HG02970 (cell line): ENCODE data around the gene LCE1E.

ENCODE experiments used
- ATAC-seq: cut with Tn5 transposase; IDR thresholded peaks from one replicate; pipeline ENCODE4 v1.9.1; 2021; ENCODE audit warnings: mild to moderate bottlenecking, moderate library complexity, moderate number of reproducible peaks; ENCODE audit not compliant: unreplicated experiment, low FRiP score

LCE1E gene

GRCh38 chr1:152786077-152786476 lies at the start of gene LCE1E:
Gene LCE1E, plus strand, starts transcription at chr1:152786257. Its CDS starts 1,043 bp downstream, at chr1:152787300.
- no peak for ATAC-seq

GRCh38 chr1:152737997-152738396 lies 48.1 kb upstream of the LCE1E start:
- ATAC-seq: no peak

- no peak for ATAC-seq
Observed at GRCh38 chr1:152739841-152740240, 46.2 kb upstream of the LCE1E start.

DNA sequence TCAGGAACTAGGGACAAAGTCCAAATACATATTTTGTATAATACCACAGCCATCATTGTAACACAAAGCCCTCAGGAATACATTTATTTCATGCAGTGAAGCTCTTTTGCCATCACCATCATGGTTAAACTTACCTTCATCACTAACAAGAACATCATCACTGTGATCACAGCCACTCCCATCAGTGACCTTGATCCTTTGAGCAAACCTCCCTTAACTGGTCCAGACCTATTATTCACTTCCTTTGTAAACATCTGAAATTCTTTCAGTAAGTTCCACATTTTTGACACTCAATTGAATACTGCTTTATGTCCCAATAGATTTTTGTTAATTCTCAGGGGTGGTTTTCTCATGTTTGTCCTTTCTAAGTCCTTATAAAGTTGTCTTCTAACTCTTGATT lies 44.4 kb upstream of the LCE1E start:
- no peak for ATAC-seq

- ATAC-seq: no peak
Observed at GRCh38 chr1:152743371-152744145, 42.5 kb upstream of the LCE1E start.

DNA sequence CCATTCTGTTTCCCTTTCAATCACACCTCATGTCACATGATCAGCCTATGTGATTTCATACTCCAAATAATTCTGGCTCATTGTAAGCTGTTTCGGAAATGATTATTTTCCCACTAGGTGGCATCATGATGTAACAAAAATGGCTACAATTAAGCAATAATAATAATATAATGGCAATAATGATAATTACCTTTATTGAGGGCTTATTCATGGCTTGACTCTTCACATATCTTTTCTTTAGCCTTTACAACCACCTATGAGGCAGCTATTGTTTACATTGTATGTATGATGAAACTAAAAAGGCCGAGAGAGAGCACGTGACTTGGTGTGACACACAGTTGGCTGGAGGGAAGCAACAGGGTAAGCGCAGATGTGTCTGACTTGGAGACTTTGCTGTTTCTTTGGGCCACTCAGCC lies 40.8 kb upstream of the LCE1E start:
- ATAC-seq: no peak

DNA sequence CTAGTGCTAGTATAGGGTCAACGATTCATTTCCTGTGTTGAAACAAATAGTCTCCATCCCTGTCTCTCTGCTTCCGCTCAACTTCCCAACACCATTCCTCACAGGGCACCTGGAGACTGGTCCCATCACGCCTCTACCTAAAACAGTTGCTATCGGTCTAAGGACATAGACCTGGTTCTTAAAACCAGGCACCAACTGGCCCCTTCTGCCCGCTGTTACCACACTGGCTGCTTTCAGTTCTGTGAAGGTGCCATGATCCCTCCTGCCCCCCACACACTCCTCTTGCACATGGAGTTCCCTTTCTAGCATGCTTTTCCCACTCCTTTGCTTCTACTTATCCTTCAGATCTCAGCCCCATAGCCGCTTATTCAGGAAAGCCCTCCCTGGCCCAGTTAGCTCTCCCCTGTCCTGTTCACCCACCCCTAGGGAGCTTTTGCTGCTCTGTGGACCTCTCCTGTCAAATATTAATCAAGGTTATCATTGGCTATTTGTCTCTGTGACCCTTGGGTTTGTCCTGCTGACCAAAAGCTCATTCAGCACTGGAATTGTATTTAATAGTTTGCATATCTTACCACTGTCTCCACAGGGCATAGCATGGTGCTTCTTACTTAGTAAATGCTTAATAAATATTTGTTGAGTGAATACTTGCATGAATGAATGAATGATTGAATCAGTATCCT lies 40.2 kb upstream of the LCE1E start:
- no peak for ATAC-seq

DNA sequence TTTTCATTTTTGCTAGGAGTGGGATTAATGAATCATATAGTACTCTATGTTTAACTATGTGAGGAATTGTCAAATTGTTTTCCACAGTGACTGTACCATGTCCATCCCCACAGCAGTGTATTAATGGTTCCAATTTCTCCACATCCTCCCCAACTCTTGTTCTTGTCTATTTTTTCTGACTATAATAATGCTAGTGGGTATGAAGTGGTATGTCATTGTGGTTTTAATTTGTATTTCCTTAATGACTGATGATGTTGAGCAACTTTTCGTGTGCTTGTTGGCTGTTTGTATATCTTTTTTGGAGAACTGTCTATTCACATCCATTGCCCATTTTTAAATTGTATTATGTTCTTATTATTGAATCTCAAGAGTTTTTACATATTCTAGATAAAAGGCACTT lies 38.2 kb upstream of the LCE1E start:
- no peak for ATAC-seq

DNA sequence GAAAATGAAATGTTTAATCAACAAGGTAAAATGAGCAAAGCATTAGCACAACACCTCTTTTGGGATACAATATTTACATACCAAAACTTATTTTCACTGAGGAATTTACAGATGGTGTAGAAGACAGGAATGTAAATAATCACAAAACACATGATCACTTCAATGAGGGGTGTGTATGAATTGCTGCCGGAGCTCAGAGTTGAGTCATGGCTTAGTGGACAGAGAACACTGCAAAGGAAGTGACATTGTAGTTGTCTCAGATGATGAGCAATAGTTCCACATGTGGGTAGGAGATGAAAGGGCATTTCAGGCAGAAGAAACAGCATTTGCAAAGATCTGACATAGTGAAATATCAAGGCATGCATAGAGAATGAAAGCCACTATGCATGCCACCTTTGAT lies 33.8 kb upstream of the LCE1E start:
- no peak for ATAC-seq

GRCh38 chr1:152753586-152753985 lies 32.5 kb upstream of the LCE1E start:
- ATAC-seq: no peak

DNA sequence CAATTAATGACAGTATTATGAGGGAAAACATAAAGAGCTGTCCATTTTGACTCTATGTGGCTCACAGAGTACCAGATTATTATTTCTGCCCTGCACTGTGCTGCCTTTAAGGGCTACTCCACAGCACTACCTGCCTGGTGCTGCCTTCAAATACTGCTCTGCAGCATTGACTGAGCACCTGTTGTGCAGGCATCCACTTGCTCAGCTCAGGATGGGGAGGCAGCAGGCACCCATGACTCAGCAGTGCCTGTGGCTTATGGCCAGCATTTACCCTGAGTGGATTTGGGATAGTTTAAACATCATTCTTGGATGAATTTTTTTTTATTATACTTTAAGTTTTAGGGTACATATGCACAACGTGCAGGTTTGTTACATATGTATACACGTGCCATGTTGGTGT lies 29.2 kb upstream of the LCE1E start:
- ATAC-seq: no peak

DNA sequence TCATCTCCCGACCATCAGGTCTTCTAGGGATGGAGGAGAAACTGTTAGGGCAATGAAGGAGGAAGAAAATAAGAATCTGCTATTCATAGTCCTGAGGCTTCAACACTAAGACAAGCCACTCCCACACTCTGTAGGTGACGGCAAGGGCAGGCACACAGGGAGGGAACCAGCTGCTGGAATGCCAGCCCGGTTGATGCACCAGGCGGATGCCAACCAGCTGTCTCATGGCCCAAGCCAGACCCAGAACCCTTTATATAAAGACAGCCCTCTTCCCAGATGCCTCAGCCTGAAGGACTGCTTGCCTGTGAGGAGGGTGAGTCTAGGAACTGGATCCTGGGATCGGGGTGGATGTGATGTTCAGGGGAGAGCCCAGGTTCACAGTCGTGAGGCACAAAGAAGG lies 28.3 kb upstream of the LCE1E start, which contains the start of gene KPRP:
Gene KPRP, plus strand, starts transcription at position 279 of the 400 bp plus-strand sequence. CDS start 1,564 bp downstream, outside the sequence.
- no peak for ATAC-seq

- ATAC-seq: no peak
Observed at GRCh38 chr1:152758636-152759035, 27.4 kb upstream of the LCE1E start.

- no peak for ATAC-seq
Observed at GRCh38 chr1:152759453-152760173, 26.4 kb upstream of the LCE1E start.

DNA sequence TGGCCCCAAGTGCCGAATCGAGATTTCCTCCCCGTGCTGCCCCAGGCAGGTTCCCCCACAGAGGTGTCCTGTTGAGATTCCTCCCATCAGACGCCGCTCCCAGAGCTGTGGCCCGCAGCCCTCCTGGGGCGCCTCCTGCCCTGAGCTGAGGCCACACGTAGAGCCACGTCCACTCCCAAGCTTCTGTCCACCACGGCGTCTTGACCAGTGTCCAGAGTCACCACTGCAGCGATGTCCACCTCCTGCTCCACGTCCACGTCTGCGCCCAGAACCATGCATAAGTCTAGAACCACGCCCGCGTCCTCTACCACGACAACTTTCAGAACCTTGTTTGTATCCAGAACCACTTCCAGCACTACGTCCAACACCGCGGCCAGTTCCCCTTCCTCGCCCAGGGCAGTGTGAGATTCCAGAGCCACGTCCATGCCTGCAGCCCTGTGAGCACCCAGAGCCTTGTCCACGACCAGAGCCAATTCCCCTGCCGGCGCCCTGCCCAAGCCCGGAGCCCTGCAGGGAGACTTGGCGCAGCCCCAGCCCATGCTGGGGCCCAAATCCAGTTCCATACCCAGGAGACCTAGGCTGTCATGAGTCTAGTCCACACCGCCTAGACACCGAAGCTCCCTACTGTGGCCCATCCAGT lies 25.4 kb upstream of the LCE1E start:
- no peak for ATAC-seq

DNA sequence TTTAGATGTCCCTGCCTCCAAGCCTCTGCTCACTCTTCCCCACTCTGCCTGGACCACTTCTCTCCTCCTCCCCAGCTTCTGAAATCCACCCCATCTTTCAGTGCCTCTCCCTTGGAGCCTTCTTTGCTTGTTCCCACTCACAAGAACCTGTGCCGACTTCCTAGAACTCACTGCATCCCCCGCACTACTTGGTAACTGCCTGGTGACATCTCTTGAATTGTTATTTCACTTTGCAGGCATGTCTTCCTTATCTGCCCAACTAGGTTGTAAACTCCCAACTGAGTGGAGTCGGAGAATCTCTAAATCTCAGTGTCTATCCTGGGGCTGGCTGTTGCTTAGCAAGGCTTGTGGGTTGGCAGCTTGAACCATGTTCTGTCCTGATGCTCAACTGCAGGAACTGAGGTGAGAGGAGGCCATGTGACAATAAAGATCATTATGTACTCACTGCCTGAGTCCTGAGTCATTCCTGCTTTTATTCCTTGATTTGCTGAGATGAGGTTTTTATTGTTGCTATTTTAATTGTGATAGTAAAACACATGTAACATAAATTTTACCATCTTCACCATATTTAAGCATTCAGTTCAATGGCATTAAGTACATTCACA lies 24.3 kb upstream of the LCE1E start:
- ATAC-seq: no peak

- ATAC-seq: no peak
Observed at GRCh38 chr1:152768847-152769533, 17.1 kb upstream of the LCE1E start.

DNA sequence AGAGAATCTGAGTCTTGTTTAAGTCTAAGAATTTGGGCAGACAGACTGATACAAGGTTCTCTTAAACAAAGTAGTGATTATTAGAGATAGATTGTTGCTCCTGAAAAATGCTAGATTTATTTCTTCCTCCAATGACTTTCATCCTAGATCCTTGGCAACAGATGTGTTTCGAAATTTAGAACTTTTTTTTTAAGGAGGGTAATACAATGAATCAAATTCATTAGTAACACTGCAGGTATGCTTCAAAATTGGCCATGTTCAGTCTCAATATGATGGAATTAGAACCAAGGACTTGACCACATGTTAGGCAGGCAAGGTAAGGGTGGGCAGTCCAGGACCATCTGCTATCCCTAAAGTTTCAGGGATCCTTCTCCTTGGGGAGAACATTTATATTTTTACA lies 15.6 kb upstream of the LCE1E start:
- no peak for ATAC-seq

GRCh38 chr1:152774875-152775274 lies 11.2 kb upstream of the LCE1E start, which contains the start of gene LCE1F:
Gene LCE1F, plus strand, starts transcription at chr1:152775140. Its CDS starts 1,232 bp downstream, at chr1:152776372.
- no peak for ATAC-seq

- ATAC-seq: no peak
Observed at GRCh38 chr1:152776361-152776760, 9.7 kb upstream of the LCE1E start.
